ENCODE measurements around the gene GRN. TPM values are rescaled to one million over a fixed set of nuclear protein-coding genes. Genes with fewer than 3 reads are reported as not detected.

The GRN gene
- polyA plus RNA-seq, 2 of the 4 experiments (the other 2 are of a cell fraction) = 111 to 197 TPM

GRCh38 chr17:44384823-44385286 lies 39.8 kb downstream of the GRN start:
- ChIA-PET CTCF (interaction anchor here (0.6 to 6.8 kb wide), 14 partner anchors 9 to 459 kb away, joined by 3 to 62 read pairs (median 3); no protein-coding TSS in a partner anchor), POLR2A (interaction anchor here (1.3 to 1.5 kb wide), 2 partner anchors 119 to 165 kb away, joined by 4 read pairs; partner anchors contain the start of gene GPATCH8)
- Histone ChIP-seq H3K4me2 (peak overlapping the region; percentile 87), H3K4me1 (peaks cover 3% of the 10 kb centered on the region; the same call in 1 of the 3 replicates), H3K4me3 (peak overlapping the region; percentile 54), H3K9me3 (no peaks in the 10 kb centered on the region), H3K27ac (peak overlapping the region; percentile 73 to 86)
- TF ChIP-seq KDM5A (IDR thresholded peaks at IDR 0.05) (no peak), FOSL2 (IDR thresholded peaks at IDR 0.05) (no peak), FOSL2 (CRISPR knock-in tag; IDR thresholded peaks at IDR 0.05) (0 out of 2 replicates have a peak, but pooled peaks have one; percentile 4), CBX8 (IDR thresholded peaks at IDR 0.05) (no peak), RCOR1 (IDR thresholded peaks at IDR 0.05; ENCODE audit: low read depth, low read length) (no peak), HOXB5 (CRISPR knock-in tag; IDR thresholded peaks at IDR 0.05) (no peak), MAFK (IDR thresholded peaks at IDR 0.05; ENCODE audit: partially characterized antibody) (no peak), MYC (IDR thresholded peaks at IDR 0.05; ENCODE audit: borderline replicate concordance, low read length) (no peak), NFE2L2 (conservative IDR thresholded peaks at IDR 0.05; ENCODE audit: low read length) (no peak), SREBF2 (IDR thresholded peaks at IDR 0.05) (no peak), CHD2 (IDR thresholded peaks at IDR 0.05; ENCODE audit: low read length, partially characterized antibody) (no peak), RAD21 (conservative IDR thresholded peaks at IDR 0.05 in 1 of 2, IDR thresholded peaks at IDR 0.05 in 1 of 2) (no peak), FOXS1 (CRISPR knock-in tag; IDR thresholded peaks at IDR 0.05) (no peak), EHF (CRISPR knock-in tag; IDR thresholded peaks at IDR 0.05) (no peak), SMC3 (IDR thresholded peaks at IDR 0.05) (no peak), POLR2A (IDR thresholded peaks at IDR 0.05; ENCODE audit: low read length) (no peak), ZC3H11A (IDR thresholded peaks at IDR 0.05) (no peak), BHLHE40 (IDR thresholded peaks at IDR 0.05; ENCODE audit: low read depth, low read length) (no peak), JUN (IDR thresholded peaks at IDR 0.05) (no peak), RNF2 (IDR thresholded peaks at IDR 0.05; ENCODE audit: borderline replicate concordance, low read depth) (no peak), REST (IDR thresholded peaks at IDR 0.05) (no peak), MAZ (IDR thresholded peaks at IDR 0.05; ENCODE audit: borderline replicate concordance, low read depth, low read length) (no peak), HOXA7 (CRISPR knock-in tag; IDR thresholded peaks at IDR 0.05) (no peak)
- TF ChIP-seq, protein P1, sequence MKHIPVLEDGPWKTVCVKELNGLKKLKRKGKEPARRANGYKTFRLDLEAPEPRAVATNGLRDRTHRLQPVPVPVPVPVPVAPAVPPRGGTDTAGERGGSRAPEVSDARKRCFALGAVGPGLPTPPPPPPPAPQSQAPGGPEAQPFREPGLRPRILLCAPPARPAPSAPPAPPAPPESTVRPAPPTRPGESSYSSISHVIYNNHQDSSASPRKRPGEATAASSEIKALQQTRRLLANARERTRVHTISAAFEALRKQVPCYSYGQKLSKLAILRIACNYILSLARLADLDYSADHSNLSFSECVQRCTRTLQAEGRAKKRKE (CRISPR knock-in tag; IDR thresholded peaks at IDR 0.05; ENCODE audit: low read depth) = no peak
- TF ChIP-seq, protein P2, sequence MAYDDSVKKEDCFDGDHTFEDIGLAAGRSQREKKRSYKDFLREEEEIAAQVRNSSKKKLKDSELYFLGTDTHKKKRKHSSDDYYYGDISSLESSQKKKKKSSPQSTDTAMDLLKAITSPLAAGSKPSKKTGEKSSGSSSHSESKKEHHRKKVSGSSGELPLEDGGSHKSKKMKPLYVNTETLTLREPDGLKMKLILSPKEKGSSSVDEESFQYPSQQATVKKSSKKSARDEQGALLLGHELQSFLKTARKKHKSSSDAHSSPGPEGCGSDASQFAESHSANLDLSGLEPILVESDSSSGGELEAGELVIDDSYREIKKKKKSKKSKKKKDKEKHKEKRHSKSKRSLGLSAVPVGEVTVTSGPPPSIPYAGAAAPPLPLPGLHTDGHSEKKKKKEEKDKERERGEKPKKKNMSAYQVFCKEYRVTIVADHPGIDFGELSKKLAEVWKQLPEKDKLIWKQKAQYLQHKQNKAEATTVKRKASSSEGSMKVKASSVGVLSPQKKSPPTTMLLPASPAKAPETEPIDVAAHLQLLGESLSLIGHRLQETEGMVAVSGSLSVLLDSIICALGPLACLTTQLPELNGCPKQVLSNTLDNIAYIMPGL (CRISPR knock-in tag; IDR thresholded peaks at IDR 0.05; ENCODE audit: borderline replicate concordance) = no peak
- TF ChIP-seq, protein P3, sequence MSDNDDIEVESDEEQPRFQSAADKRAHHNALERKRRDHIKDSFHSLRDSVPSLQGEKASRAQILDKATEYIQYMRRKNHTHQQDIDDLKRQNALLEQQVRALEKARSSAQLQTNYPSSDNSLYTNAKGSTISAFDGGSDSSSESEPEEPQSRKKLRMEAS (IDR thresholded peaks at IDR 0.05) = peak; percentile 79
- TF ChIP-seq, protein P4, sequence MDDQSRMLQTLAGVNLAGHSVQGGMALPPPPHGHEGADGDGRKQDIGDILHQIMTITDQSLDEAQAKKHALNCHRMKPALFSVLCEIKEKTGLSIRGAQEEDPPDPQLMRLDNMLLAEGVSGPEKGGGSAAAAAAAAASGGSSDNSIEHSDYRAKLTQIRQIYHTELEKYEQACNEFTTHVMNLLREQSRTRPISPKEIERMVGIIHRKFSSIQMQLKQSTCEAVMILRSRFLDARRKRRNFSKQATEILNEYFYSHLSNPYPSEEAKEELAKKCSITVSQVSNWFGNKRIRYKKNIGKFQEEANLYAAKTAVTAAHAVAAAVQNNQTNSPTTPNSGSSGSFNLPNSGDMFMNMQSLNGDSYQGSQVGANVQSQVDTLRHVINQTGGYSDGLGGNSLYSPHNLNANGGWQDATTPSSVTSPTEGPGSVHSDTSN (IDR thresholded peaks at IDR 0.05) = no peak
- TF ChIP-seq, protein P5, sequence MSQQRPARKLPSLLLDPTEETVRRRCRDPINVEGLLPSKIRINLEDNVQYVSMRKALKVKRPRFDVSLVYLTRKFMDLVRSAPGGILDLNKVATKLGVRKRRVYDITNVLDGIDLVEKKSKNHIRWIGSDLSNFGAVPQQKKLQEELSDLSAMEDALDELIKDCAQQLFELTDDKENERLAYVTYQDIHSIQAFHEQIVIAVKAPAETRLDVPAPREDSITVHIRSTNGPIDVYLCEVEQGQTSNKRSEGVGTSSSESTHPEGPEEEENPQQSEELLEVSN (IDR thresholded peaks at IDR 0.05; ENCODE audit: borderline replicate concordance, low read depth) = peak; percentile 91
- peak in 1 of 2 experiments; percentile 5 for ATAC-seq
- 42% methylated on average over 25 of the region's 26 CpGs for WGBS (ENCODE audit: missing lambda C conversion rate)
- no peak for FAIRE-seq
- no peak for DNase-seq (ENCODE audit: low read depth in 1 of 2, low spot score in 1 of 2)

Data from A549 (cell line).